Glutamatergic neuron (in vitro differentiated cells): Measurements from ENCODE around the gene APH1B. TPM values are rescaled to one million over a fixed set of nuclear protein-coding genes. Genes with fewer than 3 reads are reported as not detected.
"Not testable (repeated sequence)": the region's sequence is repeated elsewhere in the genome, so short reads cannot be mapped to it uniquely, and the experiment has no call there.

ENCODE experiments used
- DNase-seq: peaks from one replicate; pipeline ENCODE4 v3.0.0; 2022
- H3K27ac Mint-ChIP-seq: one replicate; pipeline ENCODE4 v1.8.0; 2020; ENCODE audit warnings: mild to moderate bottlenecking, mixed read lengths, inconsistent platforms; ENCODE audit not compliant: unreplicated experiment
- H3K27me3 Mint-ChIP-seq: one replicate; pipeline ENCODE4 v1.8.0; 2020; ENCODE audit warnings: mild to moderate bottlenecking, moderate library complexity, mixed read lengths, inconsistent platforms; ENCODE audit not compliant: unreplicated experiment
- H3K36me3 Mint-ChIP-seq: one replicate; pipeline ENCODE4 v1.8.0; 2020; ENCODE audit warnings: mild to moderate bottlenecking, mixed read lengths, inconsistent platforms; ENCODE audit not compliant: unreplicated experiment
- H3K4me1 Mint-ChIP-seq: one replicate; pipeline ENCODE4 v1.8.0; 2020; ENCODE audit warnings: mild to moderate bottlenecking, low read depth, mixed read lengths, inconsistent platforms; ENCODE audit not compliant: unreplicated experiment
- H3K4me3 Mint-ChIP-seq: one replicate; pipeline ENCODE4 v1.8.0; 2020; ENCODE audit warnings: mild to moderate bottlenecking, mixed read lengths, inconsistent platforms; ENCODE audit not compliant: unreplicated experiment
- H3K9me3 Mint-ChIP-seq: one replicate; pipeline ENCODE4 v1.8.0; 2020; ENCODE audit warnings: mild to moderate bottlenecking, moderate library complexity, mixed read lengths, inconsistent platforms; ENCODE audit not compliant: unreplicated experiment
- CTCF ChIP-seq: fragments of 200-600 bp; sonication (generic); IDR thresholded peaks from one replicate; pipeline ENCODE4 v1.5.0; 2021; ENCODE audit not compliant: partially characterized antibody, unreplicated experiment
- total RNA-seq: library from RNA; stranded (reverse); fragmentation: NEBNext Ultra II Directional; extraction: Animal tissue kit (Norgen Biotek cat#: 25700); gene quantifications from one replicate; pipeline ENCODE4 v1.2.1, GENCODE V29; 2021; ENCODE audit not compliant: unreplicated experiment

APH1B gene
- total RNA-seq, 1 donor from 2014 or later: 27.8 TPM

- DNase-seq: no peak
- Mint-ChIP-seq H3K27me3 (no peaks in the 10 kb centered on the region), H3K9me3 (no peaks in the 10 kb centered on the region), H3K4me1 (peaks cover 7% of the 10 kb centered on the region), H3K36me3 (peaks cover 5% of the 10 kb centered on the region), H3K4me3 (no peak overlapping the region), H3K27ac (no peak overlapping the region)
- no peak for TF ChIP-seq CTCF
Observed at GRCh38 chr15:63232943-63233342, 44.5 kb upstream of the APH1B start.

GRCh38 chr15:63233667-63234423 is 43.6 kb upstream of the APH1B start:
- DNase-seq: no peak
- no peak overlapping the region for H3K4me3 Mint-ChIP-seq
- H3K9me3 Mint-ChIP-seq: no peaks in the 10 kb centered on the region
- no peak for TF ChIP-seq CTCF
- no peaks in the 10 kb centered on the region for H3K27me3 Mint-ChIP-seq
- no peak overlapping the region for H3K27ac Mint-ChIP-seq
- H3K36me3 Mint-ChIP-seq: peaks cover 5% of the 10 kb centered on the region
- H3K4me1 Mint-ChIP-seq: peaks cover 9% of the 10 kb centered on the region

- DNase-seq: no peak
- Mint-ChIP-seq H3K36me3 (peaks cover 5% of the 10 kb centered on the region), H3K9me3 (no peaks in the 10 kb centered on the region), H3K4me1 (peaks cover 11% of the 10 kb centered on the region), H3K4me3 (no peak overlapping the region), H3K27me3 (no peaks in the 10 kb centered on the region), H3K27ac (no peak overlapping the region)
- no peak for TF ChIP-seq CTCF
Observed at GRCh38 chr15:63234451-63234870, 42.9 kb upstream of the APH1B start.

- Mint-ChIP-seq H3K27ac (no peak overlapping the region), H3K4me1 (peaks cover 14% of the 10 kb centered on the region), H3K27me3 (no peaks in the 10 kb centered on the region), H3K4me3 (no peak overlapping the region), H3K9me3 (no peaks in the 10 kb centered on the region), H3K36me3 (peaks cover 5% of the 10 kb centered on the region)
- DNase-seq: no peak
- TF ChIP-seq CTCF: no peak
Observed at GRCh38 chr15:63236272-63236671, 41.1 kb upstream of the APH1B start.

- not testable (repeated sequence) for H3K9me3 Mint-ChIP-seq, H3K36me3 Mint-ChIP-seq, H3K27me3 Mint-ChIP-seq, H3K4me3 Mint-ChIP-seq, DNase-seq, H3K27ac Mint-ChIP-seq
- peaks cover 12% of the 10 kb centered on the region for H3K4me1 Mint-ChIP-seq
Observed at GRCh38 chr15:63237086-63237485, 40.3 kb upstream of the APH1B start.
